ENCODE results near the gene DENND6B.
A peak's percentile ranks its signal among the peaks of the same experiment; 100 is the strongest.
"Not testable (repeated sequence)": the region's sequence is repeated elsewhere in the genome, so short reads cannot be mapped to it uniquely, and the experiment has no call there.

DENND6B gene

GRCh38 chr22:50284479-50284878 is 42.3 kb downstream of the DENND6B start:
- DNase-seq, result no peak

- DNase-seq, result no peak
Observed at GRCh38 chr22:50283821-50284220, 43.0 kb downstream of the DENND6B start.

- DNase-seq, result no peak
Observed at GRCh38 chr22:50282361-50283155, 44.3 kb downstream of the DENND6B start.

- no peak for DNase-seq
Observed at GRCh38 chr22:50281957-50282356, 44.9 kb downstream of the DENND6B start.

GRCh38 chr22:50281384-50281760 is 45.4 kb downstream of the DENND6B start:
- DNase-seq, result no peak

GRCh38 chr22:50280708-50281383 is 46.0 kb downstream of the DENND6B start:
- DNase-seq, result no peak

- no peak for DNase-seq
Observed at GRCh38 chr22:50280022-50280707, 46.6 kb downstream of the DENND6B start.

GRCh38 chr22:50278956-50279619 is 47.7 kb downstream of the DENND6B start:
- no peak for DNase-seq

- no peak for DNase-seq
Observed at GRCh38 chr22:50278461-50278860, 48.4 kb downstream of the DENND6B start.

- no peak for DNase-seq
Observed at GRCh38 chr22:50277761-50278160, 49.1 kb downstream of the DENND6B start.

- no peak for DNase-seq
Observed at GRCh38 chr22:50276143-50276542, 50.7 kb downstream of the DENND6B start.

GRCh38 chr22:50275181-50276055 is 51.4 kb downstream of the DENND6B start:
- no peak for DNase-seq

- DNase-seq, result no peak
Observed at GRCh38 chr22:50274771-50275170, 52.0 kb downstream of the DENND6B start.

- peak; percentile 29 for DNase-seq
Observed at GRCh38 chr22:50274311-50274710, 52.5 kb downstream of the DENND6B start.

GRCh38 chr22:50273781-50274180 is 53.0 kb downstream of the DENND6B start:
- DNase-seq, result not testable (repeated sequence)

- DNase-seq, result not testable (repeated sequence)
Observed at GRCh38 chr22:50273352-50273751, 53.5 kb downstream of the DENND6B start.

GRCh38 chr22:50272044-50272802 is 54.6 kb downstream of the DENND6B start:
- no peak for DNase-seq

- DNase-seq, result peak; percentile 40
Observed at GRCh38 chr22:50271519-50271970, 55.3 kb downstream of the DENND6B start.

- peak; percentile 63 for DNase-seq
Observed at GRCh38 chr22:50270666-50271394, 56.0 kb downstream of the DENND6B start.

GRCh38 chr22:50269970-50270665 is 56.7 kb downstream of the DENND6B start, which contains the start of gene MAPK11:
MAPK11 (minus strand) TSS chr22:50270380; CDS start chr22:50270292, 88 bp downstream.
- DNase-seq, result peak; percentile 68
